Activated T-helper 17 cell treated with anti-CD3 and anti-CD28 coated beads, Interleukin-2, amount 50 U/mL, for 72 hours (primary cell): ENCODE results near the gene MAP7D3. TPM values are rescaled to one million over a fixed set of nuclear protein-coding genes. Genes with fewer than 3 reads are reported as not detected.

Experiments used
- ATAC-seq: fragments of 150-1000 bp; cut with Tn5 transposase; replicated peaks from 2 replicates; pipeline ENCODE4 v1.10.0; 2021; ENCODE audit warnings: mild to moderate bottlenecking, moderate library complexity
- H3K27ac Mint-ChIP-seq: one replicate; pipeline ENCODE4 v1.8.0; 2022; ENCODE audit warnings: mixed read lengths
- H3K27me3 Mint-ChIP-seq: one replicate; pipeline ENCODE4 v1.8.0; 2022; ENCODE audit warnings: mixed read lengths
- H3K36me3 Mint-ChIP-seq: one replicate; pipeline ENCODE4 v1.8.0; 2022; ENCODE audit warnings: low read depth, mild to moderate bottlenecking, mixed read lengths
- H3K4me1 Mint-ChIP-seq: one replicate; pipeline ENCODE4 v1.8.0; 2022; ENCODE audit warnings: mixed read lengths
- H3K4me3 Mint-ChIP-seq: one replicate; pipeline ENCODE4 v1.8.0; 2022; ENCODE audit warnings: mild to moderate bottlenecking, mixed read lengths
- H3K9me3 Mint-ChIP-seq: one replicate; pipeline ENCODE4 v1.8.0; 2022; ENCODE audit warnings: mixed read lengths
- total RNA-seq, 2 donors: library from RNA; stranded (reverse); gene quantifications; one replicate each; pipeline ENCODE4 v1.2.3, GENCODE V29; 2022

The MAP7D3 gene
- total RNA-seq, 2 donors from 2014 or later = 13.6 to 18.3 TPM

DNA sequence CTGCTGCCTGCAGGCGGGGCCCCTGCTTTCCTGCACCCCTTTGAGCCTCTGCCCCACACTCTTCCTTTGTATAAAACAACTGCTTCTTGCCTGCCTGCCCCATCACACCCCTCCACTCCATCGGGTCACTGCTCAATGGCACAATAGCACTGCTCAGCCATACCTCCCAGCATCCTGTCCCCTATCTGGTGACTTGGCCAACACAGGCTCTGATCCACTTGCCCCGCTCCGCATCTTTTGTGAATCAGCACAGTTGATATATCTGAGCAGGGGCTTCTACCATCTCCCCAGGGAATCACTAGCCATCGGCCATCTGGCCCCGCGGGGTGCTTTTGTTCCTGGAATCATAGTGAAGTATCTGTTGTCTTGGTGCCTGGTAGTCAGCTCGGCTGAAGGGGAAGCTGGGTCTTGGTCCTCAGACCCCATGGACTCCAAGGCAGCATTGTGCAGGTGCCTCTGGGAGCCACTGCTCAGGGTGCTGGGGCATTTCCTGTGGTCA, 45.3 kb downstream of the MAP7D3 start:
- no peak for ATAC-seq
- Mint-ChIP-seq H3K36me3 (peaks cover 14% of the 10 kb centered on the region), H3K4me1 (peaks cover 6% of the 10 kb centered on the region), H3K9me3 (no peaks in the 10 kb centered on the region), H3K27me3 (no peaks in the 10 kb centered on the region), H3K4me3 (no peak overlapping the region), H3K27ac (no peak overlapping the region)

DNA sequence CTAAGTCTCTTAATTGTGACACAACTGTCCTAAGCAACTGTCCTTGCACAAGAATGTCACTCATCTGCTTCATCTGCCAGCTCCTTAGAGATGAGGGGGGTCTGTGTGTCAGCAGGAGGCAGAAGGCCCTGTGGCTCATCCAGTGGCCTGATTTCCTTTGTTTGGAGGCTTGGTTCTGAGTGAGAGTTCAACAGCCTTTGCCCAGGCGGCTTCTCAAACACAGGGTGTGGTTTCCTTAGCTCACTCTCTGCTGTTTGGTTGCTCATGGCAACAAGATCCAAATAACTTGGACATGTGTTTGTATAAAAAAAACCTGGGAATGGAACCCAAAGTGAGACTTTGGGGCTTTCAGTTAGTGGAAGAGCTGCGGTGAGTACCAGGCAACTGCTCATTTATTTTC, 46.6 kb downstream of the MAP7D3 start:
- Mint-ChIP-seq H3K27ac (peak overlapping the region; percentile 83), H3K9me3 (no peaks in the 10 kb centered on the region)
- peak; percentile 54 for ATAC-seq

DNA sequence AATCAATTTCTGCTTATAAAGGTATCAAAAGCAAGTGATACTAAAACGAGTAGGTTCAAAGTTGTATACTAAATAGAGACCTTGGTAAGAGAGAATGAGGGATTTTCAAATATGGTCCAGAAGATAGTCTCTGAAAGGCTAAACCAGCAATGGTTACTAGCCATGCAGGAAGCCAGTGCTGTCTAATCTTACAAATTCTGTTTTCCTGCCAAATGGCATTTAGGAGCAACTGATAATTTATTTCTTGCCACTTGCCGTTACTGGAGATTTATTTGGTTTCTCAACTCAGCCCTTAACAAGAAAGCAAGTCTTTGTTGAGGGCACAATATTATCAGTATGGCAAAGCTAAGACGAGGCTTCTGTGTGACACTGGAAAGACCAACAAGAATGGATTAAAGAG, 47.2 kb downstream of the MAP7D3 start:
- ATAC-seq = no peak
- Mint-ChIP-seq H3K36me3 (no peaks in the 10 kb centered on the region), H3K27ac (no peak overlapping the region), H3K4me1 (peaks cover 6% of the 10 kb centered on the region), H3K4me3 (no peak overlapping the region), H3K9me3 (no peaks in the 10 kb centered on the region), H3K27me3 (no peaks in the 10 kb centered on the region)

More for the DNA sequence above, 46.6 kb downstream of the MAP7D3 start:
- Mint-ChIP-seq H3K36me3 (peaks cover 5% of the 10 kb centered on the region), H3K27me3 (no peaks in the 10 kb centered on the region), H3K4me3 (peak overlapping the region; percentile 20), H3K4me1 (peaks cover 6% of the 10 kb centered on the region)

DNA sequence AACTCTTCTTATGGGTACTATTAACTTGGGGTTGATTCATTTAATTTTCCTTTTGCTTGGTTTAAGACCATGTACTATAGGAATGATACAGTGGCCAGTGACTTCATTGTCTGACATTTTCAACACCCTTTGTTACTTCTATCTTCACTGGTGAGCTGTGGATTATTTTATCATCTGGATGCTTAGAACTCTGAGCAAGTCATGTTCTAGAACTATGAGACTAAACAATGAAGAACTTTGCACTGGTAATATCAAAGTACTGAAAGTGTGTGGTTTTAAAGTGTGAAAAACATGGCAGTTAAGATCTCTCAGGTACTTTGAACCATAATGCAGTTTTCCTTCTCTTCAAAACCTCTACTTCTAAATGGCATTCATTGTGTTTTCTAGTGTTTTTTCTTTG, 47.8 kb downstream of the MAP7D3 start:
- Mint-ChIP-seq H3K9me3 (no peaks in the 10 kb centered on the region), H3K27ac (no peak overlapping the region), H3K4me1 (peaks cover 6% of the 10 kb centered on the region), H3K4me3 (no peak overlapping the region), H3K36me3 (no peaks in the 10 kb centered on the region), H3K27me3 (no peaks in the 10 kb centered on the region)
- peak; percentile 80 for ATAC-seq

DNA sequence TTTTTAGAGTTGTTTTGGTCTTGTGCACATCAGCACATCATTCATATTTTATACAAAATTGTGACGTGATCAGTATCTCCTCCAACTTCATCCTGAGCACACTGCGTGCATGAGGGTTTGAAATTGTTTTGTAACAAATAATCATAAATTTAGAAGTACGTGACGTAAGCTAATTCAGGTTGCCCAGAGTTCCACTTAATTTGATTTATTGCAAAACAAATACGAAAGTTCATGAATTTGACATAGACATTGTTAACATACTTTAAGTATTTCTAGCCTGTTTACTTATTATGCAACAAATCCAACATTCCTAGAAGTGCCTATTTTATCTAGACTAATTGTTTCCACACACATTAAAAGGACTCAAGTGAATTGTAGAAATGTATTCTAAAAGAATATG, 48.3 kb downstream of the MAP7D3 start:
- no peaks in the 10 kb centered on the region for H3K9me3 Mint-ChIP-seq
- H3K27ac Mint-ChIP-seq = peak overlapping the region; percentile 20
- ATAC-seq = no peak

DNA sequence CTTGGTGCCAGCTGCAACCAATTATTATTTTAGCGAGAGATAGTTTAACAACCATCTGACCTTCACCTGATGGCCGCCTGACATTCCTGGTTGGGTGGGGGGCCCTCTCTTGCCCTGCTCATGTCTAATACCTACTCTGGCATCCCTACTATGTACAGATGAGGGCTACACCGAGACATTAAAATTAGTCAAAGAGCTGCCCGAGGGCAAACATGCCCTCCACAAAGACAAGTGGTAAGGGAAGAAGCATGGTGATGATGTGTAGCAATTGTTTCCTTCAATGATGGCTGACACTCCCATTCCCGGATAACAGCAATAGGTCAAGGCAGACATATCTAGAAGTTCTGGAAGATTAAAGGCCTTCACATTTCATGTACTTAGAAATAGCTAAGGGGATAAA, 49.6 kb downstream of the MAP7D3 start:
- H3K36me3 Mint-ChIP-seq = no peaks in the 10 kb centered on the region
- no peak for ATAC-seq
- no peaks in the 10 kb centered on the region for H3K9me3 Mint-ChIP-seq
- H3K27ac Mint-ChIP-seq = no peak overlapping the region
- H3K4me1 Mint-ChIP-seq = peaks cover 6% of the 10 kb centered on the region
- no peak overlapping the region for H3K4me3 Mint-ChIP-seq
- H3K27me3 Mint-ChIP-seq = no peaks in the 10 kb centered on the region

More for the DNA sequence above, 48.3 kb downstream of the MAP7D3 start:
- H3K36me3 Mint-ChIP-seq = no peaks in the 10 kb centered on the region
- H3K4me1 Mint-ChIP-seq = peaks cover 6% of the 10 kb centered on the region
- H3K4me3 Mint-ChIP-seq = no peak overlapping the region
- H3K27me3 Mint-ChIP-seq = no peaks in the 10 kb centered on the region

DNA sequence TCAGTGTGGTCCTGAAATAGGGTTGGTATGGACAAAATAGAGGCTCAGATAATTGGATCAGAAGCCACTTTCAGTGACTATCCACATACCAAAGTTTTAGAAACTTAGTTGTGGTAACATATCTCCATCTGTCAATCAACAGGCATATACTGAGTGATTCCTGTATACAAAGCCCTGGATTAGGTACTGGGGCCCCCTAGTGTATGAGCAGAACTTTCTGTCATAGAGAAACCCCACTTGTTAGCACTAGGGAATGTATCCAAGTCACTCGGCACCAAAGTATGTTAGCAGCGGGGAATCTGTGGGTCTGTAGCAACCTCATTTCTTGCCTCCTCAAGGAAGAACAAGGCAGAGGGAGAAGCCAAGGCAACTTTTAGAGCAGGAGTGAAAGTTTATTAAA, 50.7 kb downstream of the MAP7D3 start:
- Mint-ChIP-seq H3K4me3 (no peak overlapping the region), H3K4me1 (peaks cover 12% of the 10 kb centered on the region), H3K9me3 (no peaks in the 10 kb centered on the region), H3K36me3 (no peaks in the 10 kb centered on the region), H3K27ac (no peak overlapping the region), H3K27me3 (no peaks in the 10 kb centered on the region)
- ATAC-seq = peak; percentile 43

DNA sequence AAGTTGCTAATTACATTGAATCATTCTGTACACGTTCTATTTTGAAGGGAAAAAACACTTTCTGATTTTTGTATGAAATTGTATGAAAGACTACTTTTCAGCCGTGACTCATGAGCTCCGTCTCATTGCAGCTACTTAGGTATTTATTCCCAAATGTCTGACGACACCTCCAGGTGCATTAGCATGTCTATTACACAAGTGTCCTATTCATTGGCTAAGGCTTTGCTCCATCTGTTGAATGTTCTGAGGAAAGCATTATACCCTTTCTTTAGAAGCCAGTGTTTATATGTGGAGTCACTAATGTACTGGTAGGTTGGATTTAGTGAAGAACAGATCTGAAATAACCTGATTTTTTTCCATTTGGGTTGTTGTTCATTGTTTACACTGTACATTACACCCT, 51.8 kb downstream of the MAP7D3 start:
- H3K4me3 Mint-ChIP-seq = no peak overlapping the region
- H3K36me3 Mint-ChIP-seq = no peaks in the 10 kb centered on the region
- H3K27ac Mint-ChIP-seq = no peak overlapping the region

DNA sequence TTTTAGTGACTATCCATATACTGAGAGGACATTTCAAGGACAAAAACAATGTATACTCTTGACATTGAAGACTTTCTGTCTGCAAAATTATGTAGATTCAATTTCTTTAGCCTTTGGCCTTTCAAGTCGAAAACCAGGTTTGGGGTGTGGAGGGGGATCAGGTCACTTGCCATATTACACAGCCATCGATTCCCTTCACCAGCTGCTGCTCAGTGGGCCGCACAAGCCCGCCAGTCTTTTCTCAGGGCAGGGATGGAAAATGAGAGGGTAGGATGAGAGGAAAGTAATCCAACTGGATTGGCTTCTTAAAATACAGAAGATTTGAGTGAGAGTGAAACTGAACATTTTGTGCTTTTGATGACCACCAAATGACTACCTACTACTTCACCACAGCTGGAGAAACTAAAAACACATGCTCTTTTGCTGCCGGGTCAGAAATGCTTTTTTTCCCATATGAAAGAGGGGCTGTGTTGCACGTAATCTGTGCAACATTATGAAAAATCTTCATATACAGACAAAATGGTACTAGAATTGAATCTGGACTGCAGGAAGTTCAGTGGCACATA, 52.4 kb downstream of the MAP7D3 start:
- Mint-ChIP-seq H3K4me1 (peaks cover 12% of the 10 kb centered on the region), H3K27me3 (no peaks in the 10 kb centered on the region), H3K36me3 (no peaks in the 10 kb centered on the region), H3K9me3 (no peaks in the 10 kb centered on the region), H3K27ac (no peak overlapping the region), H3K4me3 (no peak overlapping the region)
- ATAC-seq = no peak

More for the DNA sequence above, 51.8 kb downstream of the MAP7D3 start:
- no peak for ATAC-seq
- H3K9me3 Mint-ChIP-seq = no peaks in the 10 kb centered on the region
- peaks cover 7% of the 10 kb centered on the region for H3K4me1 Mint-ChIP-seq
- no peaks in the 10 kb centered on the region for H3K27me3 Mint-ChIP-seq

DNA sequence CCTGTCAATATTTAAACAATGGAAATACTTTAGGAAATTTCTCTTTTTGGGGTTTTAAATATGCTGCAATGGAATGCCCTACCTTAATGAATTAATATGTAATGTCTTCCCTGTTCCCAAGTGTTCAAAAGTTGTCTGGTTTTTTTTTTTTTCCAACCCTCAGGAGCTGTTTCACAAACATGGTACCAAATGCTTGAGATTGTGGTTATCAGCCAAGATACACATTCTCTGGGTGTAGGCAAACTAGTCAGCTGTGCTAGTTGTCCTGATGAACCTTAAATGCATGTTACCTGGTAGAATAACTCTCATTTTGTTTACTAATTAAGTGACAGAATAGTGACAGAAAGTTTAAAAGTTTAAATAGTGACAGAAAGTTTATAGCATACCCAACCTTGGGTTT, 53.2 kb downstream of the MAP7D3 start:
- Mint-ChIP-seq H3K4me1 (peaks cover 18% of the 10 kb centered on the region), H3K36me3 (no peaks in the 10 kb centered on the region), H3K9me3 (no peaks in the 10 kb centered on the region), H3K27ac (no peak overlapping the region), H3K4me3 (no peak overlapping the region), H3K27me3 (no peaks in the 10 kb centered on the region)
- ATAC-seq = no peak

DNA sequence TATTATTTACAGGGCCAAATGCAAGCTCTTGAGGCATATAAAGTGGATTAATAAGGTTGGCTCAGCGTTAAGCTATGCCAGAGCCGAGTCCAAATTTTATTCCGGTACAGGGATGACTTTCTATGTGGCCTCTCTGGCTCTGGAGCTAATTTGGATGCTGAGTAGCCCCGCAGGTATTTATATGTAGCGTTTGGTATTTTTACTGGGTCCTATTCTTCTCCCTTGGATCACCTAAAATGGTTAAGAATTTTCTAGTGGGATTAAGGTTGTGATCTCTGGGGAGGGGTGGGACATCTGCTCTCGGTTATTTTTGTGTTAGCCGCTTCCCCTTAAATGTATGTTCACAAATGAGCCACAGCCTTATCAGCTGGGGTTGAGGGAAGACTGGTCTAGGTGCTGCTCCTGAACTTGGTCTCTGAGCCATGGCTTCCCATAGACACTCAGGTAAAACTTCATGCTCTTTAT, 54.5 kb downstream of the MAP7D3 start:
- no peaks in the 10 kb centered on the region for H3K27me3 Mint-ChIP-seq
- H3K4me3 Mint-ChIP-seq = no peak overlapping the region
- no peaks in the 10 kb centered on the region for H3K36me3 Mint-ChIP-seq
- peaks cover 26% of the 10 kb centered on the region for H3K4me1 Mint-ChIP-seq
- no peak for ATAC-seq
- H3K27ac Mint-ChIP-seq = no peak overlapping the region
- H3K9me3 Mint-ChIP-seq = no peaks in the 10 kb centered on the region

DNA sequence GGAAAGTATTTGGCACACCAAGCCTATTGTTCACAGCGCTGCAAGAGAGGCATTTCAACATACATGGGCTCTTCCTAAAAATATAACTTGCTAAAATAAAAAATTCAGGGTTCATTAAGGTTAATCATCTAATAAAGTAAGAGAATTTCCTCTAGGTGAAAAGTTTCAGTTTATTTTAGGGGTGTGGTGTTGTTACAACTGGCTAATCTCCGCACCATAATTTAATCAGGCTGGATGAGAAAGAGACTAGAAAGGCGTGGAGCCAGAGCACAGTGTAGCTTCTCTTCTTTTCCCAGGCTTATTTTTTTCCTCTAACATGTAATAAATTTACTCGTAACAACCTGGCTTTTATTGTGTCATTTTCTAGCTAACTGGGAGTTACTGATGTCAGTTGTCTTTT, 56.0 kb downstream of the MAP7D3 start:
- H3K9me3 Mint-ChIP-seq = no peaks in the 10 kb centered on the region
- no peak for ATAC-seq
- peaks cover 27% of the 10 kb centered on the region for H3K4me1 Mint-ChIP-seq
- no peaks in the 10 kb centered on the region for H3K27me3 Mint-ChIP-seq
- H3K4me3 Mint-ChIP-seq = no peak overlapping the region
- no peak overlapping the region for H3K27ac Mint-ChIP-seq
- no peaks in the 10 kb centered on the region for H3K36me3 Mint-ChIP-seq

DNA sequence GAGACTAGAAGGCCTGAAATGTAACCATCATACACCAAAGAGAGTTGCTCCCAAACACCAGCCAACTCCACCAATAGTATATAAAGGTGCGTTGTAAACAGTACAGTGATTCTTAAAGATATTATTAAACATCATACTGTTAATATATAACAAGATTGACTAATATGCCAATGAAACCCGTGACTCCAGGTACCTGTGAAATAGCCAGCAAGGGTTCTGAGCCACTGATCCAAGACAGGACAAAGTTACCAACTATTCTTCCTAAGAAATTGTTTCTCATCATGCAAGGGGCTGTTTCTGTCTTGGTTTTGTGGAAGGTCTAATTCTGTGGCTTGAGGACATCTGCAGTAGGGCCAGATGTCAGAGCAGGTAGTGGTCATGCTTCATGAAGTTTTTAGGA, 56.7 kb downstream of the MAP7D3 start:
- ATAC-seq = no peak
- Mint-ChIP-seq H3K4me3 (no peak overlapping the region), H3K4me1 (peaks cover 30% of the 10 kb centered on the region), H3K9me3 (no peaks in the 10 kb centered on the region), H3K36me3 (no peaks in the 10 kb centered on the region), H3K27ac (no peak overlapping the region), H3K27me3 (no peaks in the 10 kb centered on the region)

DNA sequence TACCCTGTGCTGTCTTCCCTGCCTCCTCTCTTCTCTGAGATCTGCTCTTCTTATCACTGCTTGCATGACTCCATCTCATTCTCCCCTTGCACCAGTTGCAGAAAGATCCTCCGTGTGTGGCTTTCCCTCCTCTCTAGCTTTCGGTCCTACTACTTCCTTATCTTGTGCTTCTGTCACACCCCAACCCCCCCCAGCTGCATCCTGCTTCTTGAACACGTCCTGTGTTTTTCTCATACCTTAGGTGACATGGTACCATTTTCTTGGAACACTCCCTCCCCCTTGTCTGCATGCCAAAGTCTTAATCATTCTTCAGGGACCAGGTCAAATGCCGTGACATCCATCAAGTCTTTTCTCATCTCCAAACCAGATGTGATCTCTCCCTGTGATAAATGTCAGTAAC, 57.4 kb downstream of the MAP7D3 start:
- no peaks in the 10 kb centered on the region for H3K36me3 Mint-ChIP-seq
- peak overlapping the region; percentile 92 for H3K27ac Mint-ChIP-seq
- H3K4me3 Mint-ChIP-seq = peak overlapping the region; percentile 69
- peaks cover 30% of the 10 kb centered on the region for H3K4me1 Mint-ChIP-seq
- no peaks in the 10 kb centered on the region for H3K27me3 Mint-ChIP-seq
- no peaks in the 10 kb centered on the region for H3K9me3 Mint-ChIP-seq
- peak; percentile 40 for ATAC-seq

DNA sequence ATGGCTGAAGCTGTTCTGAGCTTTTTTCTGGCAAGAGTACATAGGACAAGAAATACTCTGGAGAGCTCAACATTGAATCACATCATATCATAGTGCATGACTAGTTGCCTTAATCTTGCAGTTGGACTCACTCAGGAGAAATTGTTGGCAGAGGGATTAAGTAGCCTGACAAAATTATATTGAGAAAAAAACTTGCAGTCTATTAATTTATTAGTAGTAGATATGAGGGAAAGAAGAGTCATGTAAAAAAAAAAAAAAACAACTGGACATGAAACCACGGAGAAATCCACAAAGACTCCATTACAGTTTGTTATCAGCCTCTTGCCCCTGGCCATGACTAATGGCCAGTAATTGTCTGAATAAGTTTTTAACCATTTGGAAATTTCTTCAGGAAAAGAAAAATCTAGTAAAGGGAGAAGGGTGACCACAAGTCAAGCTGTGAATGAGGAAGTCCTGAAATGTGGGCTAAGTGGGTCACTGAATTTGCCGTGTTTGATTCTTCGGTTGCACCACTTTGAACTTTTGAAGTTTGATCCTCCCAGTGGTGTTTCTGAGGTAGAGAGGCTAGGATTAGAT, 58.3 kb downstream of the MAP7D3 start:
- no peaks in the 10 kb centered on the region for H3K27me3 Mint-ChIP-seq
- H3K4me1 Mint-ChIP-seq = peaks cover 30% of the 10 kb centered on the region
- peak overlapping the region; percentile 92 for H3K27ac Mint-ChIP-seq
- H3K4me3 Mint-ChIP-seq = peak overlapping the region; percentile 69
- no peaks in the 10 kb centered on the region for H3K9me3 Mint-ChIP-seq
- no peaks in the 10 kb centered on the region for H3K36me3 Mint-ChIP-seq
- no peak for ATAC-seq
